Inflammatory macrophage (primary cell): Measurements from ENCODE around the gene APOBEC3F.
A peak's percentile ranks its signal among the peaks of the same experiment; 100 is the strongest.
"Not testable (repeated sequence)": the region's sequence is repeated elsewhere in the genome, so short reads cannot be mapped to it uniquely, and the experiment has no call there.

Source experiments
- DNase-seq, 2 donors: peaks; one replicate each; pipeline ENCODE4 v3.0.0-alpha.2; 2020 to 2022
- total RNA-seq, 18 experiments: gene quantifications; one replicate each; lab custom pipeline; 2026; ENCODE audit warnings: mixed read lengths in 6 of 18, inconsistent platforms in 2 of 18; lab: John Stamatoyannopoulos, UW

The APOBEC3F gene
- 1.0 to 9.9 (median 2.8) reads per million in 18 experiments for total RNA-seq

GRCh38 chr22:39040538-39041296 lies at the start of gene APOBEC3F:
Gene APOBEC3F, plus strand, starts transcription at chr22:39040864. Its CDS starts 97 bp downstream, at chr22:39040961.
- peak; percentile 20 to 36 for DNase-seq

GRCh38 chr22:38992871-38993371 lies 47.7 kb upstream of the APOBEC3F start:
- not testable (repeated sequence) for DNase-seq

- DNase-seq: no peak
Measured at GRCh38 chr22:38996105-38996504, 44.6 kb upstream of the APOBEC3F start.

- DNase-seq: no peak
Measured at GRCh38 chr22:38997518-38997917, 43.1 kb upstream of the APOBEC3F start.

GRCh38 chr22:39003165-39003638 lies 37.5 kb upstream of the APOBEC3F start:
- peak; percentile 89 to 93 for DNase-seq

- DNase-seq: no peak
Measured at GRCh38 chr22:39007177-39007576, 33.5 kb upstream of the APOBEC3F start.

GRCh38 chr22:39008271-39008850 lies 32.3 kb upstream of the APOBEC3F start:
- DNase-seq: peak; percentile 41 to 42

- no peak for DNase-seq
Measured at GRCh38 chr22:39010946-39011345, 29.7 kb upstream of the APOBEC3F start.

GRCh38 chr22:39012533-39013511 lies 27.8 kb upstream of the APOBEC3F start:
- DNase-seq: no peak

- not testable (repeated sequence) for DNase-seq
Measured at GRCh38 chr22:39013561-39013941, 27.1 kb upstream of the APOBEC3F start.

- DNase-seq: peak; percentile 86 to 88
Measured at GRCh38 chr22:39013942-39014722, 26.5 kb upstream of the APOBEC3F start, which contains the start of gene APOBEC3C. Gene APOBEC3C, plus strand, starts transcription at chr22:39014257. Its CDS starts 106 bp downstream, at chr22:39014363.

GRCh38 chr22:39014723-39015121 lies 25.9 kb upstream of the APOBEC3F start:
- DNase-seq: not testable (repeated sequence)

- DNase-seq: no peak
Measured at GRCh38 chr22:39016592-39016991, 24.1 kb upstream of the APOBEC3F start.

GRCh38 chr22:39017596-39018365 lies 22.9 kb upstream of the APOBEC3F start:
- DNase-seq: no peak

- peak in 1 of 2 donors; percentile 16 for DNase-seq
Measured at GRCh38 chr22:39020021-39020651, 20.5 kb upstream of the APOBEC3F start.

GRCh38 chr22:39021552-39022250 lies 19.0 kb upstream of the APOBEC3F start:
- DNase-seq: no peak

GRCh38 chr22:39024519-39025308 lies 15.9 kb upstream of the APOBEC3F start:
- DNase-seq: no peak

- peak in 1 of 2 donors; percentile 8 for DNase-seq
Measured at GRCh38 chr22:39026509-39027150, 14.0 kb upstream of the APOBEC3F start.
